ENCODE data around the gene BTBD10.

BTBD10 gene

DNA sequence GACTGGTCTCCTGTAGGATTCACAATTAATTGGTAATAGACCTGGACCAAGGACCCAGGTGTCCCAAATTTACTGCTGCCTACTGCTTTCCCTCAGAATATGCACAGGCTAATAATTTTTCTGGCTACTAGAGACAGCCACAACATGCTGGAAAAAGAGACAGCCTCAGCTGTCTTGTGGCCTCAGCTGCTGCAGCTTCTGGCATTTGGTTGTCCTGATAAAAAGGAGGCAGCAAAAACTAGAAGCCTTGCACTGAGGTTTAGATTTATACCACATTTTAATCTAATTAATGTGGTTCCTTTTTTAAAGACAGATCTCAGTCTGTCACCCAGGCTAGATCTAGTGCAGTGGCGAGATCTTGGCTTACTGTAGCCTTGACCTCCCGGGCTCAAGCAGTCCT, 89.8 kb downstream of the BTBD10 start:
- DNase-seq (ENCODE audit: low read depth): no peak

DNA sequence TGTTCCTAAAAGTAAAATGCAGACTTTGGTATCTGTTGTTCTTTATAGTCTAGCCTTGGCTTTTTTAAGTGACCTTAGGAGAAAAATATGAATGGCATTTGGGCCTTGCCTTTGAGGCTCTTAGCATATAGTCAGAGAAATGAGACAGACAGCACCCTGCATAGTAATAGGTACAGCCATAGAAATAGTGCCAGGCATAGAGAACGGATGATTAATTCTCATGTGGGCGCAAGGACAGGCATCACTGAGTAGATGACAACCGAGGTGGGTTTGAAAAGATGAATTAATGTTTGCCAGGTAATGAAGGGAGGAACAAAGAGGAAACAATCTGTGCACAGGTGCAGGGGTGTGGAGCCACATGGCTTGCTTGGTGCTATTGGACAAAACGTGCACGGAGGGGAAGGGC, 95.0 kb downstream of the BTBD10 start:
- peak; percentile 76 for DNase-seq (ENCODE audit: low read depth)

DNA sequence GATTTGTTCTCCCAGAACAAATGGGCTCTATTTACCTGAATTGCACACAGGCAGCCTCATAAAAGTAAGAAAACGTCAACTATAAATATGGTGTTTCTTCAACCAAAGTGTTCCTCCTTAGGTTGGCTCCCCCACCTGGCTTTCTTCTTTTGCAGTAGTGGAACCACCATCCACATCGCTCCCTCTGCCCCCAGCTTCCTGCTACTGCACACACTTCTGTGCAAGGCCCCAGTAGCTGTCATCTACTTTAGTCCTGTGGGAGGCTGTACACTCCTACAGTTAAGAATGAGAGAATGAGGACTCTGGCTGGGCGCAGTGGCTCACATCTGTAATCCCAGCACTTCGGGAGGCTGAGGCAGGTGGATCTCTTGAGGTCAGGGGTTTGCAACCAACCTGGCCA, 95.9 kb downstream of the BTBD10 start:
- no peak for DNase-seq (ENCODE audit: low read depth)

DNA sequence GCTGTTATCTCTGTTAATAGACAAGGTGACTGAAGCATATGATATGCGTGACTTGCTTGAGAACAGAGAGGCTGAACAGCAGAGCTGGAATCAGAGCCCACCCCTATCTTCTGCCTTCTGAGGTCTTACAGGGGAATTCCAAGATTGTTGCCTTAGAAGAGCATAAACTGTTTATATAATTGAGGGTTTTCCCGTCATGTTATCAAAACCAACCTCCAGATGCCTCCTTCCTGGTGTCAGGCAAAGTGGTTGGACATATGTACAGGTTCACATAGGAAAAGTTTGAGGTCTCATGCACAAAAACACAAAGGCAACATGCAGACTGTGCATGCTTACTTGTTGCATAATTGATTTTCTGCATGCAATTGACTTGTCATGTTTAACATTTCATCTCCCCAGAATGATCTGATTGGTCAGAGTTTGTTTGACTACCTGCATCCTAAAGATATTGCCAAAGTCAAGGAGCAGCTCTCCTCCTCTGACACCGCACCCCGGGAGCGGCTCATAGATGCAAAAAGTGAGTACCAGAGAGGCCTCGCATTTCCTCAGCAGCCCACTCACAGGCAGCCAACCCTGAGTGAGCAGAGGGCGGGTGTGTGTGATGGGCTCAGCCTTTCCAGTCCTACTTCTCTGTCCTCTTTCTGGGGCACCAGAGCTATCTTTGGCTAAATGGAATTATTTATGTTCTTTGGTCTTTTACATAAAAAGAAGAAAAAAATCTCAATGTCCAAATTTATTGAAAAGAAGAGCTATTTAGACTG, 96.6 kb downstream of the BTBD10 start:
- DNase-seq (ENCODE audit: low read depth): no peak

DNA sequence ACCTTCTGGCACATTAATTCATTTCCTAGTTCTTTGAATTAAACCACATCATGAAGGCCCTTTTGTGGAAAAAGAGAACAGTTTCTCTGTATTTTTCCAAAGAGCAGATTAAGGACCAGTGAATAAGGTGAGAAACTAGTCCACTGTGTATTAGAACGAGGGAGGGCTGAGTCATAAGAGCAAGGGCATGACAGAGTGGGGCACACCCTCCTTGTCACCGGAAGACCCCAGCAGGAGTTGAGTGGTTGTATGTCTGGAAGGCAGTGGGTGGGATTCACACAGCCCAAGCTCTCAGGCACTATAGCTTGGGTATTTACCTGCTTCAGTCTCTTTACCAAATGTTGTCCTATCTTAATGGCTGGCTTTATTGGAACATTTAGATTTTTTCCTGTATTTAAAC, 98.6 kb downstream of the BTBD10 start:
- DNase-seq (ENCODE audit: low read depth): no peak

DNA sequence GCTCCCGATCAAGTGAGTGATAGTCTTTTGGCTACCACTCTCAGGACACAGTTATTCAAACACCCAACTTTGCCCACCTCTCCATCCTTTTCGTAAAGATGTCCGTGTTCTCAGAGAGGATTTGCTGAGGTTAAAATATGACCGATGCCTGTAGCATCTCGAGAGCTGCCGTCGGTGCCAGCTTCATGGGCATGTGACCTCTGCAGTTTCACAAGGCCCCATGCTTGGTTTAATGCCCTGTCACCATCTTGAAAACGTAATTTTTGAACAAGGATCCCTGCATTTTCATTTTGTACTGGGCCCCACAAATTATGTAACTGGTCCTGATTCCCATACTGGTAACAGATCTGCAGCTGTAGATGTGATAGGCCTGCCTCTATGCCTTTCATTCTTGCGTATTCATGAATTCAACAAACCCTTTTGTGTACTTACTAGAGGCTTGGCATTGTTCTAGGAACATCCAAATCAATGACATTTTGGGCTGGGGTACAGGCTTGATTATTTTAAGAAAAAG, 100.4 kb downstream of the BTBD10 start:
- DNase-seq (ENCODE audit: low read depth): no peak

DNA sequence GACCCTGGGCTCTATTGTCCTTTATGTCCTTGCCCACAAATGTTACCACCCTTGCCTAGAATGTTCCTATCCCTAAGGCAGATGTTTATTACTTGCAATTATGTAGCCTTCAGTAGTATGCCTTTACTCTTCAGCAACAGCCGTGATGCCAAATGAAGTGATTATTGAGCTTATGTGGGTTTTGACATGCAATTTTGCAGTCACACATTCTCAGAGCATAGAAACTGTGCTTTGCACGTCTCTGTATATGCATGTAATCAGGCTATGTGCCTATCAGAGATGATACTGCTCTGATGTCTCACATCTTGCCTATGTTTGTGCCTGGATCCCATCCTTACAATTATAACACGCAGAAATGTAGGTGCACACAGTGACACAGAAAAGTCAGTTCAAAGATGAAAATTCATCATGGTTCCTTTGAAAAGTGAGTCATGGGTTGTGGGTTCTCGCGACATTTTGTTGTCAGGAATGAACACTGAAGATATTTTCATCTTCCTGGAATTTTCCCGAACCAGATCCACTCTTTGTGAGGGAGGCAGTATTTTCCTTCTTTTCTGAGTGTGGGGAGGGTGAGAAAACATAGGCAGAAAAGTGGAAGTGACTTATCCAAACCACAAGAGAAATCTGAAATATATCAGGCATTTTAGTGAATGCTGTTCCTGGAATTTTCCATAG, 104.3 kb downstream of the BTBD10 start:
- DNase-seq (ENCODE audit: low read depth): peak; percentile 88

DNA sequence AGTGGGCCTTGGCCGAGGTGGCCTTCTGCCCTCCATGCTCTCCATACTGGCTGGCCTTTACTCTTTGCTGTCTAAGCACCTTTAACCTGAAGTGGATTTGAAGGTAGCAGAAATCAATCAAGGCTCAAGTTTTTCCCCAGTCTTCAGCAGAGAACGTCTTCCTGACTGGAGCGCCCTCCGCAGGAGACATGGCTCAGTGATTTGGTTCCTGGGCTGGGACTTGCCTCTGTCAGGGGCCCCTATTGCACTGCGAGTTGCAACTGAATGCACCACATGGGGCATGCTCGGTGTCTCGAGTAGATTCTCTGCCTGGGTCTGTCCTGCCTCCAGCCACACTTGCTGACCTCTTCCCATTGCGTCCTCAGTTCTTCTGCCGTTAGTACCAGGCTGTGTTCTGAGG, 105.8 kb downstream of the BTBD10 start:
- no peak for DNase-seq (ENCODE audit: low read depth)

DNA sequence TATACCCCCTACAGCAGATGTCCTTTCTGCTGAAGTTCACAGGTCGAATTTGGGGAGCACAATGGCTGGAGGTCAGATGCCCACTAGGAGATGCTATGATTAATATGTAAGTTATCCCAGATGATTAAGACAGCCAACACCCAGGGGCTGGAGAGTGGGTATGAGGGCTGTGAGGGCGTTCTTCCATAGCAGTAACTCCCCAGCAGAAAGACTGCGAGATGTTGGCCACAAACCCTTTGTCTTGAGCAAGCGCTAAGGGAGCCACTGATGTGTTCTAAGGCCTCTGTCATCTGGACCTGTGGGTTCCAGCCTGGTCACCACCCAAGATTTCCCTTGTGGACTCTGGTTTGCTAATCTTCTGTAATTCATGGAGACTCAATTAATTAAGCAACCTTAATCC, 107.8 kb downstream of the BTBD10 start:
- no peak for DNase-seq (ENCODE audit: low read depth)

DNA sequence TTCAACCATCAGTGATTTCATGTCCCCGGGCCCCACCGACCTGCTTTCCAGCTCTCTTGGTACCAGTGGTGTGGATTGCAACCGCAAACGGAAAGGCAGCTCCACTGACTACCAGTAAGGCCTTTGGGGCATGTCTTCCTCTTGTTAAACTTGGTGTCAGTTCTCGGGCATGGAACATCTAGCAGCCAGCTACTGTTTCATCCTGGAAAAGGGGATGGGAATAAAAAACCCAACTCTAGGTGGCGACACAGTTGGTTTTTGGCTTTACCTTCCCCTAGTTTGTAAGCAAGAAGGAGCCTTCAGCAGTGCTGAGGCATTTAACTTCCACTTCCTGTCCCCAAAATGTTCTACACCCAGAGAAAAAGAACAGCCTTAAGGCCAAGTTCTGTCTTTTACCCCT, 108.7 kb downstream of the BTBD10 start:
- DNase-seq (ENCODE audit: low read depth): peak; percentile 53

DNA sequence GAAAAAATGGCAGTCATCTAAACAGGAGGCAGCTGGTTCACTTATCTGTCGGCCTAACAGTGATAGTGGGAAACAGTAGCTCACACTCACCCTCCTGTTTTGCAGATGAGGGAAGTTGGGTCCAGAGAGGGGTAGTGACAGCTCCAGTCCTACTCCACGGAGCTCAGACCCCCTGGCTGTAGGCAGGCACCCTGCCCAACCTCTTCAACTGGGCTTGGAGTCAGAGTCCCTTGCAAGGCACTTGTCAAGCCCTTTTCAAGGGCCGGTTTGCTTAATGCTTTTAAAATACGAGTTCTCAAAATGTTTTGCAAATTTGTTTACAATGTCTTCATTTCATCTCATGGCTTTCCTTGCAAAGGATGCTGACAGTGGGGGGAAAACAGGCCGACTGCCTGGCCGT, 110.3 kb downstream of the BTBD10 start:
- DNase-seq (ENCODE audit: low read depth): no peak

DNA sequence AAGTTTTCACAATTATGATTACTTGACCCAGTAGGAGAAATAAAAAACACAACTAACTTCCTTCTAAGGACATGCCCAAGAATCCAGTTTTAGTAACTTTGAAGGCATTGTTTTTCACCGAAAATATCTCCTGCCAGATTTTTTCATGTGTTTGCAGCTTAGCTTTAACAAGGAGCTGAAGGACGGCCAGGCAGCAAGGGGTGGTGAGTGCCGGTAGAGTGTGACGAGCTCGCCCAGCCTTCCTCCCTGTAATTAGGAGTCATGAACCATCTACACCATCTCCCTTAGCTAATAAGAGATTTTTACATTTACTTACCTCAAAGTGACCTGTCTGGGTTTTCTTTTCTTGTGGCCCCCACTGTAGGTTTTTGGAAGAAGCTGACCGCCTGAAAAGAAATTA, 113.4 kb downstream of the BTBD10 start:
- no peak for DNase-seq (ENCODE audit: low read depth)

DNA sequence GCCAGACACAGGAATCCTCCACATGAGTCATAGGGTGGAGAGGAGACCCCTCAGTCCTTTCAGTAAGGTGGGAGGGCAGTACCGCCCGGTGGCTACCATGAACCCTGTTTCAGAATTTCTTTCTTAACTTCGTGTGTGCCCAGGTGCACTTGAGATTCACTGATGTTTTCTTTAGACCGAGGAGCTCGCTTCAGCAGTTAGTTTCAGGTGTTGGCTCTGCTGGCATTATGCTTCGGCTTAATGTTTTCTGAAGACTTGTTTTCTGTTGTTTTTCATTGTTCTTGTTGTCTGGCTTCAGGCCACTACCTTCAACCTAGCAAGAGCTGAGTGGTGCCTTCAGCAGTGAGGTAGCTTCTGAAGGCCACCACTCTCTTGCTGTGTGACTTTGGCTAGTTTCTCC, 114.0 kb downstream of the BTBD10 start:
- DNase-seq (ENCODE audit: low read depth): no peak

DNA sequence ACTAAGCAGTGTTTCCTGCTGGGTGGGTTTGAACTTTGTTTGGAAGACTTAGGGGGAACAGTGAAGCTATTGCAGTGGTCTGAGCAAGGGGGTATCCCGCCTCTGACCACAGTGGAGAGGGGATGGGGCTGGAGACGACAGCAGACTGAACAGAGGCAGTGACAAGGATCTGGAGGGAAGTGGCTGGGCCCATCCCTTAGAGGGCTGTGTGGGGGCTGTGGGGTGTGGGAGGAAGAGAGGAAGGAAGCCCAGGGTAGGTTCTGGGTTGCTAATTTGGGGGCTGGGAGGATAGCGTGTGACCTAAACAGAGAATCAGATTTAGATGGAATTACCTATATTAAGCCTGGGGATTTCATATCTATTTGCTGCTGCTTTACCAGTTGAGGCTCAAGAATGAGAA, 114.7 kb downstream of the BTBD10 start:
- DNase-seq (ENCODE audit: low read depth): no peak

DNA sequence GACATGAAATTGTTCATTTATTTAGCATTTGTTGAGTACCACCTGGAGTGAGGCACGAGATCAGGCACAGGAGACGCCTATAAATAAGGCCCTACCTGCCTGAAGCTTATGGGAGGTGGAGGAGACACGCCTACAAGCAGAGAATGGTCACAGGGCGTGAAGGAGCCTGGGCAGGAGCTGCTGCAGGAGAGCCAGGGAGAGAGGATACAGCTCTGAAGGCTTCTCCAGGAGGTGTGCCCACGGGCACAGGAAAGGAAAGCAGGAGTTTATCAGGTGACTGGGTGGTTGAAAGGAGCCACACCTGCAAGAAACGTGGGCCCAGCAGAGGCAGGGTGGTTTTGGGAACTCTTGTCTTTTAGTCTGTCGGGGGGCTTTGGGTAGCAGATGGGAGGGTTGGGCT, 115.1 kb downstream of the BTBD10 start:
- no peak for DNase-seq (ENCODE audit: low read depth)

DNA sequence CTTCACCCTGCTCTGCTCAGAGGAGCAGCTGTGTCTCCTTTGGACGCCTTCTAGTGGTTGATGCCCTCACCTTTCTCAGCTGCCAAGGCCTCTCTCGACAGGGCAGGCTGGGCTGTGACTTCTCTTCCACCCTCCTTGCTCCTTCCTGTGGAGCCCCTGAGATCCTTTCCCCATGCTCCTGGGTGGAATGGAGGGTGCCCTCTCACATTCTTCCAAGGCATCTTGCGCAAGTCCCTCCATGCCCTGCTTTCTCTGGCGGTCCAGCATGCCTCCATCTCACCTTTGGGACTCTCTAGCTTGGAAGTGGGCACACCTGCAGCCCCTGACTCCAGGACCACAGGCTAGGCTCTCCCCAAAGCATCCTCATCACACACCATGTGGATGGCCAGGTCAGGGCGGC, 116.6 kb downstream of the BTBD10 start:
- no peak for DNase-seq (ENCODE audit: low read depth)

DNA sequence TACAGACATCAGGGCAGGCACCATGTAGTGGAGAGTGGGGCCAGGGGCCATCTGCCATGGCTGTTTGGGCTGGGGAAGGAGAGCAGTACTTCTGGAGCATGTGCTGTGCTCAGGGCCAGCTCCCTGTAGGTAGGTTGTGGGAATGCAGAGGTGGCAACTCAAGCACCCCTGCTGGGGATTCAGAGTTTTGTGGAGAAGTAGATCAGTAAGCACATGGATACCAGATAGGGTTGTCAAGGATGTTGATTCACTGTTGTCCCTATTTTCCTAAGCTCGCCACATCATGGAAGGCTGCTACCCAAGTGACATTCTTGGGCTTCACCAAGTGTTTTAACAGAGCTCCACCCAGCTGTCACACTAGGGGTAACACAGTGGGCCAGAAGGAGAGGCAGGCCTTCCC, 118.2 kb downstream of the BTBD10 start:
- DNase-seq (ENCODE audit: low read depth): no peak

DNA sequence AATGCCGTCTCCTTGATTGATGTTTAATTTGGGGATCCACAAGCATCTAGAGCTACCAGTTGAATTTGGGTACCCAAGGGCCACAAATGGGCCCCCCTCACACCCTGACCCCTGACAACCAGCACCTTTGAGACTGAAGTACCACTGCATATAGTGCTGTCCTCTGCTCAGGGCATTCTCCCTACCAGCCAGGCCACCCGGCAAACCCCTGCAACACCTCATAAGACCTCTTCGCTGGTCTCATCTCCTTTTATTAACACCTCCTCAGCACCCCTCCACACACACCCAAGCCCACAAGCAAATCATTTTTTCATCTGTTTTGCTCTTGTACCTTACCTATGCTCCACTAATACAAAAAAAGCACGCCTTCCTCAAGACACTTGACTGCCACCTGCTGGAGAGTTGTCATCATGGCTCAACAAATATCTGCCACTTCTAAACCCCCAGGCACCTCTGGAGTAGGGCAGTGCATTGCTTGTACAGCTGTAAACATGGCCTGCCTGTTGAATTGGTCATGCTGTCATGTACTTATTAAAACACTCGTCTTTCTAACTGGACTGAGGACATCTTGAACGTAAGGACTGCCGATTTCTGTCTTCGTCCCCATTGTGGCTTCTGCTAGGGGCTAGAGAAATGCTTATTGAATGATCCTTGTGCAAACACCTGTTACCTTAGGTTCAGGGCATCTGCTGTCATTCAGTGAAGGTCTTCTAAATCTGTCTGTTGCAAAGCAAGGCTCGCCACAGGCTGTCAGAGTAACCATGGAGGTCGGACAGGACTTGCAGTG, 118.9 kb downstream of the BTBD10 start:
- DNase-seq (ENCODE audit: low read depth): peak; percentile 80

DNA sequence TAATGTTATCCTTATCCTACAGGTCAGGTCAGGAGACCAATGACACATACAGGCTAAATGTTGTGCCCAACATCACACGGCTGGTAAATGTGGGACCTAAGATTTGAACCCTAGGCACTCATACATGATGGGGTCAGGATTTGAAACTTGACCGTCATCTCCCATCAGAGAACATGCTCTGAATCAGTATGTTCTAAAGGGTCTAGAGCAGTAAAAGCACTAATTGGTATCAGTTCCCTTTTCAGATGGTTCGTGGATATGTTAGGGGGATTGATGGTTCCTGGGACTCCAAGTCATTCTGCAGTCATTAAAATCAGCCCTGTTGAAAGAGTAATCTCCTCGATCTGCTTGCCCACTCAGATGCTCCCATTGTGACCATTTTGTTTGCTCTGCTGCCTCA, 120.0 kb downstream of the BTBD10 start:
- DNase-seq (ENCODE audit: low read depth): no peak

DNA sequence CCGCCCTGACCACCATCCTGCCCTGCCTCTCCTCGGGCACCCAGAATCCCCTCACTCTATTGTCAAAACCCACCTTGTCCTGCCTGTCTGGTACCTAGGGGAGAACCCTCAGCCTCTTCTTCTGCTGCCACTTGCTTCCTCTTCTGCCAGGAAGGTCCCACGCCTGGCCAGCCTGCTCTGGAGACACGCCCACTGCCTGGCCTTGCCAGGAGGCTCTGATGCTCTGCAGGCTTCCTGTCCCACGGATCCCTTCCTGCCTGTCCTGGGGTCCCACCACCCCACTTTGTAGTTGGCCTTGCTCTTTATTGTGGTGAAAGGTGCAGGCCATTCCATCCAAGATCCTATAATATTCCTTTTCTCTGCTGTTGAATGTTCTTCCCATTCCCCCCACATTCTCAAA, 122.0 kb downstream of the BTBD10 start:
- DNase-seq (ENCODE audit: low read depth): no peak

DNA sequence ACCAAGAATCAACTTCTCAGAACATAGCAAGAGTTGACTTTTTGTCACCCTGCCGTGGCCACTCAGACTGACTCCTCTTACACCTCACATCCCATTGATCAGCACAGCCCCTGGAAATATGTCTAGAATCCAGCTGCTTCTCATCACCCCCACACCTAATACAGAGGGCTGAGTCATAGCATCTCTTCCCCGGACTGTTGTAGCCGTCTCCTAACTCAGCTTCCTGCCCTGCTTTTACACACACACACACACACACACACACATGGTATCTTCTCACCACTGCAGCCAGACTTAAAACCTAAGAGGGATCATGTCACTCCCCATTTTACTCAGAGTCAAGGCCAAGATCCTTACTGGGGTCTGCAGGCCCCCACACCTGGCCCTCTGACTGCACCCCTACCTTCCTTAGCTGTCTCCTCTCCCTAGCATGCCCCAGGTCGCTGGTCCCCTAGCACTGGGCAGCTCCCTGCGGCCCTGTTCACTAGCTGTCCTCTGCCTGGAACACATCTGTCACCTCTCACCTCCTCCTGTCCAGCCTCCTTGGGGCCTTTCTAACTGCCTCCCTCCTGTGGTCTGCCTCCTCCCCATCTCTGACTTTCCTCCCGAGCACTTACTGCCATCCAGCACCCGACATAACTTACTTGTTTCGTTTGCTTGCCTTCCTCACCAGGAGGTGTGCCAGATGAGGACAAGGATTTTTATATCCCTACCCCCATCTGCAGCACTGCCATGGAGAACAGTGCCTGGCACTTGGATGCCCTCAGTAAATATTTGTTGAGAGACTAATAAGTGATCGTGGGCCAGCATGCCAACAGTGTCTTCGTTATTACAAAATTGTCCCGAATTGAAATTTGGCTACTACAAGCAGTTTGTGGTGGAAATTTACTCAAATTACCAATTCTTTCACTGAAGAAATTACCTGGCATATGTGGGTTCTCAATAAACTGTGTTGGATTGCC, 123.5 kb downstream of the BTBD10 start:
- DNase-seq (ENCODE audit: low read depth): peak; percentile 92
